HG03066 (cell line): ENCODE data around the gene NLRP1.

ENCODE experiments used
- ATAC-seq: cut with Tn5 transposase; IDR thresholded peaks from one replicate; pipeline ENCODE4 v1.9.1; 2021; ENCODE audit warnings: low read depth; ENCODE audit not compliant: unreplicated experiment

Gene NLRP1

DNA sequence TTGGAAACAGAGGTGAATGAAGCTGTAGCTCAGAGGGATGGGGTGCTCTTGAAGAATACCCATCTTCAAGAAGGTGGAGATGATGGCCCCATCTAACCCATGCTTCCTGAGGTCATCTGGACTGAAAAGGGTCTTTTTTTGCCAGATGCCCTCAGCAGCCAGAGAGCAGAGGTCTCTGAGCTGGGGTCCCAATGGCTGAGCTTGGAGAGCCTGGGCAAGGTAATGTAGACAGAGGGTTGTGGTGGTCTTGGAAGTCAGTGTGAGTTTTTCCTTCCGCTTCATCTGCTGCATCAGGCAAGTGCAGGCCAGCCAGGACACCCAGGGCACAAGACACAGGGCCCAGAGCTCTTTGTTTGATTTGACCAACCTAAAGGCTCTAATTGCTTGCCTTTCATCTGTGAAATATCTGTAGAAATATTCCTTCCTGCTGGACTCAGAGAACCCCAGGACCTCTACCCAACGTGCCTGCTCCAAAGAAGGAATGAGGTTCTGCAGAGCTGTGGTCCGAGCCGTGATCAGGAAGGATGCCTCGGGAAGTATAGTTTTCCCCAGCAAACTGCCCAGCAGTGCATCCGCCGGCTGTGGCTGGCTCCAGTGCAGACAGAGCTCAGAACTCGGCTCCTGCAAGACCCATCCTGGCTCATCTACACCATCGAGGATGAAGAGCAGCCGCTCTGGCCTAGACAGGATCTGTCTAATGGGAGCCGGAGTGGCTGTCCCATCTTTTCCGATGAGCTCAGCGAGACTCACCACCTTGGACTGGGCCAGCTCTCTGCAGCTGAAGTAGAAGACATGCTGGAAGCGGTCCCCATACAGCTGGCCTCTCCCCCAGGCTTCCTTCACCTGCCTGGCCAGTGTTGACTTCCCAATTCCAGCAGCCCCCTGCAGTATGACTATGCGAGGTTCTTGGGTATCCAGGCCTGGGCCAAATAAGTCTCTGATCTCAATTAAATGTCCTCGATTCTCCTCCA lies 25.2 kb downstream of the NLRP1 start:
- ATAC-seq = no peak

DNA sequence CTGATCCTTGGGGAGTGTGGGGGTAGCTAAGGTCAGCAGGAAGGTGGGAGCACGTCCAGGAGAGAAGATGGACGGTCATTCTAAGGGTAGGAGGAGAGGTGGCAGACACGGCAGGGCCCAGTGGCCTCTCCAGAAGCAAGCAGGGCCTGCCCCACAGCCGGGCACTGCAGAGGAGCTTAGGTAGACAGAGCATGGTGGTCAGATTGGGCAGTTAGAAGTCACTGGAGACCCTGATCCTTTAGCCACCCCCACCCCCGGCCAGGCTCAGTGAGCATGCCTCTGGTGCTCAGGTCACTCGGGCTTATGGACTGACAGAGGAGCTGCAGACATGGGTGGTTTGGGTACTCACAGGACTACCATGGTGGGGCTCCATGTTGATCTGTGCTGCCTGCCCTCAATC lies 26.3 kb downstream of the NLRP1 start:
- ATAC-seq = no peak

DNA sequence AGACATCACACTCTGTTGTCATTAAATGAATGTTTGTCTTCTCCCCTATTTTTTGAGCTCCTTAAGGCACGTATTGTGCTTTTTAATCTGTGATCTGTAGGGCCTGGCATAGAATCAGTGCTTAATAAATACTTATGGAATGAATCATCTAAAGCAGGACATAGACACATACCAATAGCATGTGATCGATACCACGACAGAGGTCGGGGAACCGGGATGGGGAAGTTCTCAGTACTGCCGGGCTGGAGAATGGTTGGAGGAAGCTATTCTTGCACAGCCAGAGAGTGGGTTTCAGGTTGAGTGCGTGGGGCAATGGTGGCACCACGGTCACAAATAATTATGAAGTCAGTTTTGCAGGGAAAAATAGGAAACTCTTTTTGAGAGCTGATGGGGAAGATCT lies 26.8 kb downstream of the NLRP1 start:
- ATAC-seq = no peak

DNA sequence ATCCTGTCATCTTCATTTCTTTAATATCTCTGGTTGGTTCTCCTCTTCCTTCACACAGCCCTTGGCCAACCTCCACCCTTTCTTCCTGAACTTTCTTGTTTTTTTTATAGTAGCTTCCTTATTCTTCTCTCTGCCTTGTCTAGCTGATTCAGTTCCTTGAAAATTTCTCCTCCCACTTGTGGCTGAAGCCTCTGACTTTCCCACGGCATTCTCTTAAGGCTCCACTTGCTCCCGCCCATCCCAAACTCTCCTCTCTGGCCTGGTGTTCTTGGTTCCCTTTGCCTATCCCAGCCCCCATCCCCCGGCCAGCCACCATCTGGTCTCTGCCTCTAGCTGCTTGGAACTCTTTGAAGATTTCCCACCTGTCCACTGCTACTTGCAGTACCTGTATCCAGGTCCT lies 29.1 kb downstream of the NLRP1 start:
- ATAC-seq = no peak

DNA sequence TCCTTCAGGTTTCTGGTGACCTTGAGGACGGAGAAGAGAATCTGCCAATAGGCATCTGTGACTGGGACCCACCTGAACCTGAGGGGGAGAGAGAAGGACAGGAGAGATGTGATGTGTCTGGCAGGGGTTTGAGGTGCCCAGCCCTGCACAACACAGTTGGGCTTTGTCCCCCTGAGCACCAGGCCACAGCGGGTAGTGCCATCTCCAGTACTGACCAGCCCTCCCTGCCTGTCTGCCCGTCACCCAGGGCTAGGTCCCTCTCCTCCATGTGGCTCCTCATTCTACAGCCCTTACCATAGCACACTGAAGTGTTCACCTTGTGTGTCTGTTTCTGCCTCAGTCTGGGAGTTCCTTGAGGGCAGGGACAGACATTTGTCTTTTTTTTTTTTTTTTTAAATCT lies 30.8 kb downstream of the NLRP1 start:
- ATAC-seq = no peak

DNA sequence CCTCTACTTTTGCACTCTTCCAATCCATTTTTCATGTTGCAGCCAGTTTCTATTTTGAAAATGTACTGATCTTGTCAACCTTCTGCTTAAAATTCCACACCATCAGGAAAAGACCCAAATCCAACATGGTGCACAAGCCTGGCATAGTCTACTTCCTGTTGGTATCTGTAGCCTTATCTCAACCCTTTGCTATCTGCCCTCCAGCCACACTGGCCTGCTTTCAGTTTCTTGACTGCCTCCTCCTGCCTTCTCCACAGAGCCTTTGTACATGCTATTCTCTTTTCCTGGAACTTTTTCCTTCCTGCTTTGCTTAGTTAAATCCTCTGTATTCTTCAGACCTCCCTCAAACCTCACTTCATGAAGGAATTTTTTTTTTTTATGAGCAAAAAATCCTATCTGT lies 31.5 kb downstream of the NLRP1 start:
- ATAC-seq = no peak

DNA sequence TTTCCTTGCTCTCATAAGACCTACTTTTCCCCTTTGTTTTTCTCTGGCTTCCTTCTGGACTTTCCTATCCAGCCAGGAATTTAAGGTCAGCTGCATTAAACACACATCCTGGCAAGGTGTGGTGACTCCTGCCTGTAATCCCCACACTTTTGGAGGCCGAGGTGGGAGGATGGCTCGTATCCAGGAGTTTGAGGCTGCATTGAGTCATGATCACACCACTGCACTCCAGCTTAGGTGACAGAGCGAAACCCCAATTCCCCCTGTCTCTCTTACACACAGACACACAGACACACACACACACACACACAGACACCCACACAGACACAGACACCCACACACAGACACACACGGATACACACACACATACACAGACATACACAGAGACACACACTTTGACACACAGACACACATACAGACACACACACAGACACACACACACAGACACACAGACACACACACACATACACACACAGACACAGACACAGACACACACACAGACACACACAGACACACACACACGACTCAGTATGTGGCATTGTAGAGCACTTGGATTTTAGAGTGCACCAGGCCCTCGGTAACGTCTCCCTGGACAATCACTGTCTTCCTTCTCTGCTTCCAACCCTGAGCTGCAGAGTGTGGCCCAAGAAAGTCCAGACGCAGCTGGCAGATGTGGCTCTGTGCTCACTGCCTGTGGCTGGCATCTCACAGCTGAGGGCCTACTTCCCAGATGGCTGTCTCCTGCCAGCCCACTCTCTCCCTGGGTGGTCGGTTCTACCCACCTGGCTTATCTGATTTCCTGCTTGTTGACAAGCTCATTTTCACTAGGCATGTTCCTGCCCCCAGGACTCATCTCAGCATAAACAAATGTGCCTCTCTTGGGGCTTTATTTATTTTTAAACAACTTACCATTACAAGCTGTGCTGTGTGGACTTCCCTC lies 39.0 kb downstream of the NLRP1 start:
- ATAC-seq = no peak

DNA sequence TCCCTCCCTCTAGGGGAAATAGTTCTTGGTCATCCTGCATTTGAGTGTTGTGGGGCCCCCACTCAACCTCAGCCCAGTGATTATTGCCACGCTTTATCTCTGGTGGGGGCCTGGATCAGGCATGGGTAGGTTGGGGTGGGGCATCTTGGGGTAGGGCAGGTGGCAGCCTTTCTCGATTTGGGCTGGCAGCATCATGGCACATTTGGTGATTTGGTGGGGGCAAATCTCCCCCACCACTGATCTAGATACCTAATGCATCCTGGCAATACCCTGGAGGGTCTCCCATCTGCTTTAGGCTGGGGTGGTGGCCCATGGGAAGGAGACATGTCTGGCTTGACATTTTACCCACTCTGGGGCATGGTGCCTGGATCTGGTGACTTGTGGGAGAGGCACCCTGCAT lies 40.2 kb downstream of the NLRP1 start:
- no peak for ATAC-seq

DNA sequence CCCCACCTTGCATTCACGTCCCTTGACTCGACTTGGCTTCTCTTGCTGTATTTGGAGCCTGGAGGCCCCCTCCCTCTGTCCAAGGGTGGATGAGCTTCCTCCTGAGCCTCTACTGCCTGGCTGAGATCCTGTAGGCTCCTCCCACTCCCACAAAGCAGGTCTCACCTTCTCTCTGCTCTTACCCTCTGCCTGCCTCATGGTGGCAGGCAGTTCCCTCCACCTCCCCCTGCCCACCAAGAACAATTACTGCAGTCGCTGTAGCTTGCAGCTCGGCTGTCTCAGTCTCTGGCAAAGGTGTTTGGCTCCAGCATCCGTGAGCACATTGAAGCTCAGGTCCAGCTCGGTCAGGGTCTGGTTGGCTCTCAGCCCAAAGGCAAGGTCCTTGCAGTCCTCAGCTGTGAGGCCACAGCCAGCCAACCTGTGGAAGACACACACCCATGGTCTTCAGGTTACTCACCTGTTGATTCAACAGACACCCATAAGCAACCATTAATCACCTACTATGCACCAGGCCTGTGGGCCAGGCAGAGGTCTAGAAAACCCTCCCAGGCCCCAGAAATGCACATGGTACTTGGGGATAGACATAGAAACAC lies 42.6 kb downstream of the NLRP1 start:
- no peak for ATAC-seq

DNA sequence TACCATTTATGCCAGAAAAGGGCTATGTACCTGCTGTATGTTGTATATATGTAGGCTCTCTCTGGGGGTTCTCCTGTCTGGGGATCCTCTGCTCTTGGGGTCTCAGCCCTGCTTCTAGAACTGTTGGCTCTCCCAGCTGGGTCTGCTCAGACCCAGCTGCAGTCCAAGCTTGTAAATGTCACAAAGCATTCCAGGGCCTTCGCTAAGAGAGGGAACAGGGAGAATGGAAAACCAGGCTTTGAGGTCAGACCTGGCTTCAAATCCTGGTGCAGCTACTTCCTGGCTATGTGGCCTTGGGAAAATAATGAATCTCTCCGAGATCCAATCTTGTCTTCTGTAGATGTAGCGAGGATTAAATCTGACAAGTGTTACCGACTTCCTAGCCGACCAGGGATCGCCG lies 44.0 kb downstream of the NLRP1 start:
- no peak for ATAC-seq

DNA sequence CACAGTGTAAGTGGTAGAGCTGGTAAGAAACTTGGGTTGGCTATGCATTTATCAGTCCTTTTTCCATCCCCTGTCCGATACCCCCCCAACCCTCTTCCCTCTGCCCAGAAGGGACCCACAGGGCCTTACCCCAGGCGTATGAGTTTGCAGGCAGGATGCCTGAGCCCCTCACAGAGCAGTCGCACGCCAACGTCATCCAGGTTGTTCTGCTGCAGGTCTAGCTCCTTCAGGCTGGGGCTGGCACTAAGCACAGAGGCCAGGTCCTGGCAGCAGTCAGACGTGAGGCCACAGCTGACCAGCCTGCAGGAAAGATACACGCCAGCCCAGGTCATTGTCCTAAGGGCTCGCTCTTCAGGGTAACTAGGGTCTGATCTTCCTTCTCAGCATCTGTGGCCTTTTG lies 45.0 kb downstream of the NLRP1 start:
- ATAC-seq = no peak

DNA sequence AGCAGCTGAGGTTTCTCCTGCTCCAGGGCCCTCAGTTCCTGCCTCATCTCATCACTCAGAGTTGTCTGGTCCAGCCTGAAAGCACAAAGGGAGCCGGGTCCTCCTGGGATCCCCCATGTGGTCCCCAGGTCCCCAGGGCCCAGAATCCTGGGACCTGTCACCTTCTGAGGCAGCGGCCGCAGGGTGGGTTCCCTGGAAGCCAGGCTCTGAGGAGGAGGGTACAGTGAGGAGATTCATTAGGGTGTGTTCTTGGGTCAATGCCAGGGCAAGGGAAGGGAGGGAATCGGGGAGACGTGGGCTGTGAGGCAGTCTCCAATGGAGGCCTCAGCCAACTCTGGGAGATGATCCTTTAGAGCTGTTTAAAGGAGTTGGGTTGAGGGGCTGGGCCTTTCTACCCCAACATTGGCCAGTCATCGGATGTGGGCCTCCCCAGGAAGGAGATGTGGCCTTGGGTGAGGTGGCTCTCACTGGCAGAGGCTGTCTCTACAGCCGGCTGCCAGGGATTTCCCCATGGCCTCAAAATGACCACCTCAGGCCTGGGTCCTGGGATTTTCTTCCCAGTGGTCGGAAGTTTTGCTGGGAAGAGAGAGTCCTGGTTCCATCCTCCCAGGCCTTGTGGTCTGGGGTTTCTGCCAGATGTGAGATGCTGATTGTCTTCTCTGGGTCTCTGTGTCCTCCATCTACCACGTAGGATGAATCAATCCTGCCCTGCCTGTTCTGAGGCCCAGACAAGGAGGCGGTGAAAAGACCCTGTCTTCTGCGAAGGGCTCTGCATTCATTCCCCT lies 47.3 kb downstream of the NLRP1 start:
- no peak for ATAC-seq

DNA sequence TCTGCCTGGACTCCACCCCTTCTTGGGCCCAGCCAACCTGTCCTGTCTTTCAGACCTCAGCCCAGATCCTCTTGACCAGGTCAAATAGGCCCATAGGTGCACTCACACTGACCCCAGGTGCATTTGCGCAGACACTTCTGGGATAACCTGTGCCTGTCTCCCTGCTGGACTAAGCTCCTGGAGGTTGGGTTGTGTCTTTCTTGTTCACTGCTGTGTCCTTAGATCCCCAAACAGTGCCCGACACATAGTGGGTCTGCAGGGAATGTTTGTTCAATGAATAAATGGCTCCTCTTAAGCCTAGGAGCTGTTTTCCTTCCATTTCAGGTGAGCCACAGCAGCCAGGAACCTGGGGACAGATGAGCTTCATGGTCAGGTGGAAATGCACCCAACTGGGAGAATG lies 48.9 kb downstream of the NLRP1 start:
- ATAC-seq = no peak

DNA sequence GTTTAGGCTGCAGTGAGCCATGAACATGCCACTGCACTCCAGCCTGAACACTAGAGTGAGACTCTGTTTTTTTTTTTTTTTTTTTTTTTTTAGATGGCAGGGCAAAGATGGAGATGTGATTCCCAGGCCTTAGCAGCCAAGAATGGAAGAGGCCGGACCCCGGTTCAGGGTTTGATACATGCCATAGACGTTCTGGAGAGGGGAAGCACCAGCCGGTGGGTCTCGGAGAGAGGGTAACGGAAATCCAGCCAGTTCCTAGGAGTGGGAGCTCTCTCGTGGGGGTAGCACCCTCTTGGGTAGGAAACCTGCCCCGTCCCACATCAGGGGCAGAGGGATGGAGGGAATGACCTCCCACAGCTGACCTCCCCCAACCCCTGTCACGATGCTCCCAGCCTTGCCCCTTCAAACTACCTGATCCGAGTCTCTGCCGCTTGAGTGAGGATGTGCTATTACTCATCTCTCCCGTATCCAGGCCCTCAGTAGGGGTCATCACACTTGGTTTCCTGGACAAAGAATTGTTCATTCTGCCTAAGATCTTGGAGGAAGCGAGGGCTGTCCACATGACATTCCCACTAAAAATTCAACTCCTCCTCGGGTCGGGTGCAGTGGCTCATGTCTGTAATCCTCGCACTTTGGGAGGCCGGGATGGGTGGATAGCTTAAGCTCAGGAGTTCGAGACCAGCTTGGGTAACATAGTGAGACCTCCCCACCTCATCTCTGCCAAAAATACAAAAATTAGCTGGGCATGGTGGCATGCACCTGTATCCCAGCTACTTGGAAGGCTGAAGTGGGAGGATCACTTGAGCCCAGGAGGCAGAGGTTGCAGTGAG lies 50.6 kb downstream of the NLRP1 start:
- ATAC-seq = no peak

DNA sequence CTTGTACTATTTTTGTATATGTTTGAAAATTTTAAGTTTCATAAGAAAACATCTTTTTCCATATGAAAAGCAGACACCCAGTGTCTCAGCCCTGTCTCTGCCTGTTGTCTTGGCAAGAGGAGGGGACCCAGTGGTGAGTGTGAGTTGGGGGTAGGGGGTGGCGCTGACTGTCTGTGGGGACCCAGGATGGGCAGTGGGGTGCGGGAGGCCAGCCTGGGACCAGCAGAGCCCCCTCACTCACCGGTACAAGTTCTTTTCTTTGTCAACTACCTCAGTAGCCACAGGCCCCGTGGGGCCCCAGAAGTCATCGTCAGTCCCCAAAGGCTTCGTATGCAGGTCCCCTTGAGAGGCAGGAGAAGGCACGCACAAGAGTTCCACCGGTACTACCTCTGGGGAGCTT lies 51.7 kb downstream of the NLRP1 start:
- ATAC-seq = no peak

DNA sequence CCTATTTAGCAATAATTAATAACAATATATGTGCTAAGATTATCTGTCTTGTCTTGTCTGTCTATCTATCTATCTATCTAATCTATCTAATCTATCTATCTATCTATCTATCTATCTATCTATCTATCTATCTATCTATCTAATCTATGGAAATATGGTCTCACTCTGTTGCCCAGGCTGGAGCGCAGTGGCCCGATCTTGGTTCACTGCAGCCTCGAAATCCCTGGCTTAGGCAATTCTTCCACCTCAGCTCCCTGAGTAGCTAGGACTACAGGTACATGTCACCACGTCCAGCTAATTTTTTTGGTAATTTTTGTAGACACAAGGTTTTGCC lies 53.3 kb downstream of the NLRP1 start:
- no peak for ATAC-seq

DNA sequence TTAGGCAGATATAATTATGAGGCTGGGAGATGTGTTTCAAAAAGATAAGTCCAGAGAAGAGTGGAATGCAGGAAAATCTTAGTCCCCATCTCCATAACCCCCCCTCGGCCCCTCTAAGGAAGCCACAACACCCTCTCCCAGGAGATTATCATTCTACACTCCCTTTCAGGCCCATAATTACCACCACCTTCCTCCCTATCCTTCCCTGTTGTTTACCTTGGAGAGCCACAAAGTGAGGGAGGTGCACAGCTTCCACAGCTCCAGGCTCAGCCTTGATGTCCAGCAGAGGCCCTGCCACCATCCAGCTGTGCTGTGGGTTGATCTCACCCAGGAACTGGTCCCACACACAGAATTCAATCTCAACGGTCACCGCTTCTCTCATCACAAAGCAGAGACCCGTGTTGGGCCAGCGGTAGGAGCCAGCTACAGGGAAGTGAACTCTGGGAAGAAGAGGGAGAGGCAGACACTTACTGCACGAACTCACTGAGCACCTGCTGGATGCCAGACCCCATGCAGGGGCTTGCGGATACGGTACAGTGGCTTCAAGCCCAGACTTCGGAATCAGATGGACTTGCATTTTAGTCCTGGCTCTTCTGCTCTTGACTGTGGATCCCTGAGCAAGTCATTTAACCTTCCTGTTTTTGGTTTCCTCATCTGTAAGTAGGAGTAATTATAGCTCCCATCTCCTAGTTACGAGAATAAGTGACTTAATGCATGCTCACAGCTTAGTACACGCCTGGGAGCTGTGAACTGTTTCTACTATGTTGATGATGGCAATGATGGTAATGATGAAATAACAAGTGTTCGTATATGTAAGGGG lies 53.8 kb downstream of the NLRP1 start:
- no peak for ATAC-seq

DNA sequence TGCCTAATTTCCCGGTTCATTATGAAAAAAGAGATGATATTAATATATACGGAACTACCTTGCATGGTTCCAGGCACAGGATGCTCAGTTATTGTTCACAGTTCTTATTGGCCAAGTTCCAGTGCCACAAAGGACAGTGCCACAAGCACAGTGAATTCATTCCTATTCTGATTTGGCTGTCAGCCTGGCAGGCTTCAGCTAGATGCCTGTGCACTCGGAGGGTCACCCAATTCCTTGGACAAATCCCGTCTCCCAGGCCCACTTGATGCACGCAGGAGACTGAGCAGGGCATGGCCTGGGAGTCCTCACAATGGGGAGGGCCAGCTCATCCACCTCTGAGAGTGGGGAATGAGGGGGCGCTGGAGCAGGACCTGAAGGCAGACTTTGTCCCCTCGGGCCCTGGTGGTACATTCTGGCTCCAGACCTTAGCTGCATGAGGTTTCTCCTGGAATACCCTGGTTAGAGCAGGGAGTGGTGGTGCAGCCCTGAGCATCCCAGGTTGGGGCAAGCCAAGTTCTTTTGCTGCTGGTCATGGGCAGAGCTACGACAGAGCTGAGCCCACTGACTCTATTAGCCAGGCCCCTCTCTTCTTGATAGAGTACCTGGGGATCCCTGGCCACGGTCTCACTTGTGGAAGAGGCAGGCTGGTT lies 56.6 kb downstream of the NLRP1 start:
- ATAC-seq = no peak
